HG02759 (cell line): ENCODE data around the gene FANCG.

Source experiments
- ATAC-seq: cut with Tn5 transposase; IDR thresholded peaks from one replicate; pipeline ENCODE4 v1.9.1; 2021; ENCODE audit warnings: mild to moderate bottlenecking, moderate library complexity; ENCODE audit not compliant: unreplicated experiment

Gene FANCG

GRCh38 chr9:35027374-35027773 is 52.4 kb downstream of the FANCG start:
- ATAC-seq: no peak

- no peak for ATAC-seq
Observed at GRCh38 chr9:35026671-35027070, 53.1 kb downstream of the FANCG start.
